Natural killer cell treated with Interleukin-12 subunit alpha and Interleukin-12 subunit beta and Interleukin-15 and Interleukin-18, amount 100 ng/mL, for 72 hours (primary cell): Measurements from ENCODE around the gene RAB13. TPM values are rescaled to one million over a fixed set of nuclear protein-coding genes. Genes with fewer than 3 reads are reported as not detected.

Experiments
- ATAC-seq, 2 donors: fragments of 150-1000 bp; cut with Tn5 transposase in 1 of 2; sonication (Bioruptor Pico), chemical (Tn5 transposase) in 1 of 2; 2 replicates each; pipeline ENCODE4 v1.10.0; 2021
- DNase-seq: peaks from one replicate; pipeline ENCODE4 v3.0.0; 2022; ENCODE audit warnings: low spot score
- H3K27ac Mint-ChIP-seq, 2 donors: 1 replicate in 1 of 2; 2 replicates in 1 of 2; pipeline ENCODE4 v1.8.0; 2022; ENCODE audit warnings: mixed read lengths in 2 of 2, mild to moderate bottlenecking in 1 of 2, moderate library complexity in 1 of 2
- H3K27me3 Mint-ChIP-seq, 2 donors: 1 replicate in 1 of 2; 2 replicates in 1 of 2; pipeline ENCODE4 v1.8.0; 2022; ENCODE audit warnings: mixed read lengths in 2 of 2
- H3K36me3 Mint-ChIP-seq: one replicate; pipeline ENCODE4 v1.8.0; 2022; ENCODE audit warnings: mixed read lengths
- H3K4me1 Mint-ChIP-seq, 2 donors: 1 replicate in 1 of 2; 2 replicates in 1 of 2; pipeline ENCODE4 v1.8.0; 2022; ENCODE audit warnings: low read depth in 2 of 2, mixed read lengths in 2 of 2, mild to moderate bottlenecking in 1 of 2
- H3K4me3 Mint-ChIP-seq: one replicate; pipeline ENCODE4 v1.8.0; 2022; ENCODE audit warnings: mixed read lengths
- H3K9me3 Mint-ChIP-seq: 2 replicates; pipeline ENCODE4 v1.8.0; 2022; ENCODE audit warnings: mixed read lengths
- total RNA-seq, 2 donors: library from RNA; stranded (reverse); gene quantifications; one replicate each; pipeline ENCODE4 v1.2.3, GENCODE V29; 2022

Gene RAB13
- total RNA-seq, 2 donors from 2014 or later = 7.8 to 11.5 TPM

GRCh38 chr1:153941826-153942725 is 44.1 kb downstream of the RAB13 start:
- peak overlapping the region; percentile 15 for H3K4me3 Mint-ChIP-seq
- no peaks in the 10 kb centered on the region for H3K9me3 Mint-ChIP-seq
- no peak for DNase-seq
- ATAC-seq = no peak
- no peaks in the 10 kb centered on the region for H3K27me3 Mint-ChIP-seq
- peak overlapping the region in 1 of 2 donors; percentile 98 for H3K27ac Mint-ChIP-seq
- peaks cover 11% of the 10 kb centered on the region for H3K36me3 Mint-ChIP-seq
- peaks cover 44 to 57% of the 10 kb centered on the region in 2 donors for H3K4me1 Mint-ChIP-seq

- Mint-ChIP-seq H3K4me1 (peaks cover 38 to 56% of the 10 kb centered on the region in 2 donors), H3K9me3 (no peaks in the 10 kb centered on the region), H3K36me3 (peaks cover 12% of the 10 kb centered on the region), H3K27ac (peak overlapping the region in 1 of 2 donors; percentile 75), H3K27me3 (no peaks in the 10 kb centered on the region), H3K4me3 (no peak overlapping the region)
- no peak for ATAC-seq
- peak; percentile 46 for DNase-seq
Observed at GRCh38 chr1:153940756-153941155, 45.4 kb downstream of the RAB13 start.

- ATAC-seq (no peak), DNase-seq (peak; percentile 28)
- peak overlapping the region in 1 of 2 donors; percentile 75 for H3K27ac Mint-ChIP-seq
Observed at GRCh38 chr1:153939476-153939875, 46.7 kb downstream of the RAB13 start.

GRCh38 chr1:153938996-153939395 is 47.1 kb downstream of the RAB13 start:
- Mint-ChIP-seq H3K27ac (peak overlapping the region in 1 of 2 donors; percentile 75), H3K4me1 (peaks cover 27 to 48% of the 10 kb centered on the region in 2 donors), H3K9me3 (no peaks in the 10 kb centered on the region), H3K36me3 (peaks cover 16% of the 10 kb centered on the region), H3K4me3 (no peak overlapping the region), H3K27me3 (no peaks in the 10 kb centered on the region)
- ATAC-seq (no peak), DNase-seq (peak; percentile 10)

More at GRCh38 chr1:153939476-153939875, 46.7 kb downstream of the RAB13 start:
- no peaks in the 10 kb centered on the region for H3K9me3 Mint-ChIP-seq
- peaks cover 32 to 49% of the 10 kb centered on the region in 2 donors for H3K4me1 Mint-ChIP-seq
- H3K4me3 Mint-ChIP-seq = no peak overlapping the region
- H3K27me3 Mint-ChIP-seq = no peaks in the 10 kb centered on the region
- peaks cover 16% of the 10 kb centered on the region for H3K36me3 Mint-ChIP-seq

GRCh38 chr1:153937331-153937730 is 48.8 kb downstream of the RAB13 start:
- Mint-ChIP-seq H3K27me3 (no peaks in the 10 kb centered on the region), H3K4me3 (no peak overlapping the region), H3K27ac (peak overlapping the region in 1 of 2 donors; percentile 43), H3K4me1 (peaks cover 13 to 34% of the 10 kb centered on the region in 2 donors), H3K36me3 (peaks cover 16% of the 10 kb centered on the region), H3K9me3 (no peaks in the 10 kb centered on the region)
- ATAC-seq = no peak
- DNase-seq = no peak

GRCh38 chr1:153936011-153936802 is 49.9 kb downstream of the RAB13 start:
- no peaks in the 10 kb centered on the region for H3K27me3 Mint-ChIP-seq
- DNase-seq (no peak), ATAC-seq (no peak)
- peaks cover 12 to 31% of the 10 kb centered on the region in 2 donors for H3K4me1 Mint-ChIP-seq
- peaks cover 16% of the 10 kb centered on the region for H3K36me3 Mint-ChIP-seq
- H3K4me3 Mint-ChIP-seq = no peak overlapping the region
- H3K9me3 Mint-ChIP-seq = no peaks in the 10 kb centered on the region
- no peak overlapping the region for H3K27ac Mint-ChIP-seq

- peaks cover 11% of the 10 kb centered on the region for H3K36me3 Mint-ChIP-seq
- DNase-seq (no peak), ATAC-seq (no peak)
- H3K9me3 Mint-ChIP-seq = no peaks in the 10 kb centered on the region
- H3K27me3 Mint-ChIP-seq = no peaks in the 10 kb centered on the region
- peaks cover 5 to 23% of the 10 kb centered on the region in 2 donors for H3K4me1 Mint-ChIP-seq
- H3K4me3 Mint-ChIP-seq = no peak overlapping the region
- peak overlapping the region in 1 of 2 donors; percentile 26 for H3K27ac Mint-ChIP-seq
Observed at GRCh38 chr1:153934746-153935145, 51.4 kb downstream of the RAB13 start.

- peaks cover 11% of the 10 kb centered on the region for H3K36me3 Mint-ChIP-seq
- peaks cover 5 to 21% of the 10 kb centered on the region in 2 donors for H3K4me1 Mint-ChIP-seq
- no peaks in the 10 kb centered on the region for H3K27me3 Mint-ChIP-seq
- no peak overlapping the region for H3K4me3 Mint-ChIP-seq
- H3K27ac Mint-ChIP-seq = peak overlapping the region in 1 of 2 donors; percentile 26
- no peak for ATAC-seq
- H3K9me3 Mint-ChIP-seq = no peaks in the 10 kb centered on the region
- no peak for DNase-seq
Observed at GRCh38 chr1:153933955-153934354, 52.2 kb downstream of the RAB13 start.

GRCh38 chr1:153933430-153933829 is 52.7 kb downstream of the RAB13 start:
- Mint-ChIP-seq H3K9me3 (no peaks in the 10 kb centered on the region), H3K36me3 (peaks cover 11% of the 10 kb centered on the region), H3K27me3 (no peaks in the 10 kb centered on the region), H3K27ac (no peak overlapping the region), H3K4me1 (peaks cover 5 to 26% of the 10 kb centered on the region in 2 donors), H3K4me3 (no peak overlapping the region)
- no peak for ATAC-seq
- DNase-seq = no peak

GRCh38 chr1:153932156-153933131 is 53.7 kb downstream of the RAB13 start:
- Mint-ChIP-seq H3K36me3 (peaks cover 11% of the 10 kb centered on the region), H3K4me1 (peaks cover under 1 to 27% of the 10 kb centered on the region in 2 donors), H3K27ac (no peak overlapping the region), H3K4me3 (no peak overlapping the region), H3K27me3 (no peaks in the 10 kb centered on the region), H3K9me3 (no peaks in the 10 kb centered on the region)
- DNase-seq (no peak), ATAC-seq (no peak)
